Islet precursor cell (in vitro differentiated cells): ENCODE measurements around the gene TFDP2.
"Not testable (repeated sequence)": the region's sequence is repeated elsewhere in the genome, so short reads cannot be mapped to it uniquely, and the experiment has no call there.

Source experiments
- DNase-seq: peaks from one replicate; pipeline ENCODE4 v3.0.0-alpha.2; 2018

TFDP2 gene

GRCh38 chr3:142148792-142149672 is at the start of gene TFDP2:
Gene TFDP2 (minus strand): TSS chr3:142149544. CDS start chr3:142101749, 47,795 bp downstream.
- peak; percentile 96 for DNase-seq

- no peak for DNase-seq
Measured at GRCh38 chr3:142188846-142189245, 39.5 kb upstream of the TFDP2 start.

- peak; percentile 59 for DNase-seq
Measured at GRCh38 chr3:142180761-142181362, 31.5 kb upstream of the TFDP2 start.

- no peak for DNase-seq
Measured at GRCh38 chr3:142175478-142175877, 26.1 kb upstream of the TFDP2 start.

- DNase-seq, result no peak
Measured at GRCh38 chr3:142174559-142174958, 25.2 kb upstream of the TFDP2 start.

- no peak for DNase-seq
Measured at GRCh38 chr3:142168514-142168913, 19.2 kb upstream of the TFDP2 start.

- no peak for DNase-seq
Measured at GRCh38 chr3:142165194-142165593, 15.8 kb upstream of the TFDP2 start.

GRCh38 chr3:142159083-142159740 is 9.9 kb upstream of the TFDP2 start:
- DNase-seq, result no peak

- no peak for DNase-seq
Measured at GRCh38 chr3:142154186-142154585, 4.8 kb upstream of the TFDP2 start.

- DNase-seq, result peak; percentile 65
Measured at GRCh38 chr3:142152384-142152783, 3.0 kb upstream of the TFDP2 start.

GRCh38 chr3:142151828-142152227 is 2.5 kb upstream of the TFDP2 start:
- no peak for DNase-seq

- no peak for DNase-seq
Measured at GRCh38 chr3:142151240-142151639, 1.9 kb upstream of the TFDP2 start.

- DNase-seq, result no peak
Measured at GRCh38 chr3:142150271-142150670, 927 bp upstream of the TFDP2 start.

- DNase-seq, result no peak
Measured at GRCh38 chr3:142149673-142149992, 289 bp upstream of the TFDP2 start.

- no peak for DNase-seq
Measured at GRCh38 chr3:142148044-142148791, 1.1 kb downstream of the TFDP2 start.

- not testable (repeated sequence) for DNase-seq
Measured at GRCh38 chr3:142144587-142144986, 4.8 kb downstream of the TFDP2 start.

GRCh38 chr3:142140608-142141285 is 8.6 kb downstream of the TFDP2 start:
- not testable (repeated sequence) for DNase-seq

- DNase-seq, result not testable (repeated sequence)
Measured at GRCh38 chr3:142137089-142137488, 12.3 kb downstream of the TFDP2 start.

GRCh38 chr3:142134799-142135325 is 14.5 kb downstream of the TFDP2 start:
- no peak for DNase-seq

GRCh38 chr3:142129516-142130171 is 19.7 kb downstream of the TFDP2 start:
- no peak for DNase-seq

GRCh38 chr3:142127941-142128658 is 21.2 kb downstream of the TFDP2 start:
- DNase-seq, result no peak
